HUDEP-2 (cell line): ENCODE data around the gene NT5C.

Experiments used
- DNase-seq, 76 experiments: peaks; one replicate each; lab custom pipeline; 2025; ENCODE audit not compliant: unreplicated experiment in 76 of 76; lab: John Stamatoyannopoulos, UW

The NT5C gene

DNA sequence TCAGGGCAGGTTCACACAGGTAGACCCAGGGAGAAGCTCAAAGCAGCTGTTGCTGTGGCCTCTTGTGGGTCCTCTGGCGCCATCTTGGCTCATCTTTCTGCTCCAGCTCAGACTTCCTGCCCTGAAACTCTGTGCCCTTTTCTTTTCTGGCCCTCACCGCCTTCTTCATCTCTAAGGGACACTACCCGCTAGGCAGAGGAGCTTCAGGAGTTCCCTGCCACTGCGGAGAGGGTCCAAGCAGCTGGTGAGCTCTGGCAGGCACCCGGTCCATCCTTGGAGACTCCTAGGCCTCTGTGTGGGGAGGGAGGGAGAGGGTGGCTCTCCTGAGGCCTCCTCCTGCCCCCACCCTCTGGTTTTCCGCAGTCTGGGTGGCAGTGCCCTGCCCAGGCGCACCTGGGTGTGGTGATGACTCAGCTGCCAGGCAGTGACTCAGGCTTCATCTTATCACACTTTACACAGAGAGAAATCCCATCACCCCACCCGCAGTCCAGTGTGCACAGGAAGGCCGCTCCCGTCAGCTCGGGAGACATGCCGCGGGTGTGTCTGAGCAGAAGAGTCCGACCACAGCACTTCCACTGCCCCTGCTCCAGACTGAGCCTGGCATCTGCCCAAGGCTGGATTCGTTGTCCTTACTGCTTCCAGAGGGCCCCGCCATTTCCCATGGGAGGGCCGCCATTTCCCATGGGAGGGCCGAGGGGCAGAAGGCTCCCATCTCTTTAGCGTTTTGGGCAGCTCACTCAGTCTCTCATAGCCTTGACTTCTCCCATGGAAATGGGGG, 7.3 kb downstream of the NT5C start:
- DNase-seq, result peak; percentile 64 to 98 (median 94)

DNA sequence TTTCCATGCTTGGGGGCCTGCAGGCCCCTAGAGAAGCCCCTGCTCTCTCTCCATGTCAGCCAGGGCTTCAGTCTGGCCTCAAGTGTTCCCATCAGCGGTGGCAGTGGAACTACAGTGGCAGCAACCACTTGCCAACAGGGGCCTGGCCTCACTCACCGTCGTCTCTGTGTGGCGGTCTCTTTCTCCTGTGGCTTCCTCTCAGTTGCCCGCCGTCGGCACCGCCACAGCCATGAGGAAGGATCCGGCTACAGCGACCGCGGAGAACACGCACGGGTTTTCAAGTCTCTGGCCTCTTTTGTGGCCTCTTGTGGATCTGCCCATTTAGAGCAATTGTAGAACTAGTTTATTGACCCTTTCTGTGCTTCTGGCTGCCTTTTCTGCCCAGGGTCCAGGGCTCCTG, 13.2 kb downstream of the NT5C start:
- DNase-seq, result no peak

DNA sequence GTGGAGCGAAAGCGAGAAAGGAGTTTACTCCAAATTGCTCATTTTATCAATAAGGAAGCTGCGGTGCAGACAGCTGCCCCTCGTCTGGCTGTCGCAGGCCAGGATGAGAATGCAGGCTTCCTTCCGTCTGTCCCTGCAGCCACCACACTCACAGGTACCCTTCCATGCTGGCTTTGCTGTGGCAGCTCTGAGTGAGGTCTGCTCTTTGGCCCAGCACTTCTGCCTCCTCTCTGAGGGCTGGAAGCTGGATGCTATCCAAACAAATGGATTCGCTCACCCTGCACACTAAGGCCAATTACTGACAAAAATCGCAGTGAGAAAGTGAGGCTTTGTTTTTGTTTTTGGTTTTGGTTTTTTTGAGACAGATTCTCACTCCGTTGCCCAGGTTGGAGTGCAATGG, 14.8 kb downstream of the NT5C start:
- no peak for DNase-seq

DNA sequence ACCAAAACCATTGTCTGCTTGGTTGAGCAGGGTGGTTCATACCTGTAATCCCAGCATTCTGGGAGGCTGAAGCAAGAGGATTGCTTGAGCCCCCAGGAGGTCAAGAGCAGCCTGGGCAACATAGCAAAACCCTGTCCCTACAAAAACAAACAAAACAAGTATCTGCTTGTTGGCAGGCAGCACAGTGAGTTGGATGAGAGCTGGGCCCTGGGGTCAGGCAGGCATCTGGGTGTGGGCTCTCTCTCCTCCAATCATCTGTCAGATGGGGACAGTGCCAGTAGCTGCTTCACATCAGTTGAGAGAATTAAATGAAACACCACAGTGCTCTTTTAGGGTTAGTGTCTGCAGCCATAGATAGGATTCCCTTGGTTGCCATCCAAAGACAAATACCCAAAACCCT, 16.0 kb downstream of the NT5C start:
- peak in 63 of 76 experiments; percentile 12 to 76 (median 46) for DNase-seq

DNA sequence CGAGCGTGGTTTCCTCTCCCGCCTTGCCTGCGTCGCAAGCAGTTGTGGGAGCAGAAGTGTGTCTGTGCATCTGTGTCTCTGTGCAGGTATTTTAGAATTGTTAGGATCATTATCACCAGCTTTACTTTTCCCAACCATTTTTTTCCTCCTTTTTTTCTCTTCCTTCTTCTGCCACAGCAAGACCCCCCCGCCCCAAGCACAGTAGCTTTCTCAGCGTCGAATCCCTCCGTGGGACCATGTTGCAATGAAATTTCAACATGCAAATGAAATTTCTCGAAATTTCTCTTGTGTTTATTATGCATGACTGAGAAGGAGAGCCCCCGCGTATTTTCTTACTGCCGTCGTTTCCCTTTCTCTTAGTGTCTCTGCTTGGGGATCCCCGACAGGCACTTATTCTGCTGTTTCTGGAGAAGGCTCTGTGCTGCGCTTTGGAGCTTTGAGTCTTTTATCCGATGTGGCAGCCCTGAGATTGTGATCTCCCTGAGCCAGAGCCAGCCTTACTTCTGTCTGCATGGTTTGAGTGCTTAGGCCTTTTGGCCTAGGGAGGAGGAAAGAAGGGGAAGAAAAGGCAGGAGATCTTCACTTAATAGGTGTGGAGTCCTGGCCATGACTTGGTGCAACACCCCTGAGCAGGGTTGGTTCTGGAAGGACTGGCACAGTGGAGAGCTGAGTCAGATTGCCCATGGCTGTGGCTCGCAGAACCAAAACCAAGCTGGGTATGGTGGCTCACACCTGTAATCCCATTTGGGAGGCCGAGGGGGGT, 16.8 kb downstream of the NT5C start:
- peak in 30 of 76 experiments; percentile 5 to 48 (median 25) for DNase-seq

DNA sequence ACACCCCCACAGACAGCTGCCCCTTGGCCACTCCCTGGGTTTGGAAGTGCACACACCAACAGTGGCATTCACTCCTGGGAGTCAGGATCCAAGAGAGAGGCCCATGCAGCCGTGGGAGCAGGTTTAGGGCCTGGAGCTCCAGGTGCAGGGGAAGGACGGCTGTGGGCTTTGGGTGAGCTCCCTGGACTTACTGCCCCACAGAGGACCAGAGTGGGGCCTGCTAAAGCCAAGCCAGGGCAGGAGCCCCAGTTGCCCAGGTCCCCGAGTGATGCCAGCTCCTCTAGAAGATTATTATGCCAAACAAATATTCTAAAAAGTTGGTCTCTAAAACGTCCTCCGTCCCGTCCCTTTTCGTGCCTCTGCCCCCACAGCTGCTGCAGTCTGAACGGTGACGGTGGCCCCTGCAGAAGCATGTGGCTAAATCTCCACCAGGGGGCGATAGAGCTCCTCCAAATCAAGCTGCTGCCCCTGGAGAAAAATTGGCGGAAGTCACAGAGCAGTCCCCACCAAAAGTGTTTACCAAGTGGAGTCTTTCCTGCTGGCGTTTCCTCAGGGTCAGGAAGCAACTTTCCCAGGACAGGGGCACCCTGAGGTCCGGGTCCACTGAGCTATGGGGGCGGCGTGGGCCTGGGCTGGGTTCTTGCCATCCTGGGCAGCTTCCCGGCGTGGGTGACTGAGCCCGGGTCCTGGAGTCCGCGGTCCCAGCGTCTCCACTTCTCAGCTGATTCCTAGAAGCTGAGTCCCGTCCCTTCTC, 17.6 kb downstream of the NT5C start:
- DNase-seq, result peak in 73 of 76 experiments; percentile 44 to 96 (median 83)

DNA sequence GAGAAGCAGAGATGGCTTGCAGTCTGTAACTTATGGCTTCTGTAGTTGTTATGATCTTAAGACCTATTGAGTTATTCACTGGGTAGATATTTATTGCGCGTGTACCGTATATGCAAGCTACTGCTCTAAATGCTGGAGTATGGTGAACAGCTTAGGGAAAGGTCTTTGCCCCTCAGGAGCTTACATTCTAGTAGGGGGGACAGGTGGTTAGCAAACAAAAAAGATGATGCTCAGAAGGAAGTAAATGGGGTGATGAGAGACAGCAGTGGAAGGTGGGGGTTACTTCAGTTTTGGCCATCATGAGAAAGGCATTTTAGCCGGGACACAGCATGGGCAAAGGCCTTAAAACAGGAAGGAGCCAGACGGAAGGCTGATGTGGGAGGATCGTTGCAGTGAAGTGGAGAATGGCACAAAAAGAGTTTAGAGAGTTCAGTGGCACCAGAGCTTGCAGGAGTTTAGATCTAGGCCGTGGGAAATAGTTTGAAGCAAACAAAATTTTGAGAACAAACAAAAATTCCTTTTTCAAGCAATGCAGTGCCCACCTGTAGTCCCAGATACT, 19.7 kb downstream of the NT5C start:
- DNase-seq, result no peak

DNA sequence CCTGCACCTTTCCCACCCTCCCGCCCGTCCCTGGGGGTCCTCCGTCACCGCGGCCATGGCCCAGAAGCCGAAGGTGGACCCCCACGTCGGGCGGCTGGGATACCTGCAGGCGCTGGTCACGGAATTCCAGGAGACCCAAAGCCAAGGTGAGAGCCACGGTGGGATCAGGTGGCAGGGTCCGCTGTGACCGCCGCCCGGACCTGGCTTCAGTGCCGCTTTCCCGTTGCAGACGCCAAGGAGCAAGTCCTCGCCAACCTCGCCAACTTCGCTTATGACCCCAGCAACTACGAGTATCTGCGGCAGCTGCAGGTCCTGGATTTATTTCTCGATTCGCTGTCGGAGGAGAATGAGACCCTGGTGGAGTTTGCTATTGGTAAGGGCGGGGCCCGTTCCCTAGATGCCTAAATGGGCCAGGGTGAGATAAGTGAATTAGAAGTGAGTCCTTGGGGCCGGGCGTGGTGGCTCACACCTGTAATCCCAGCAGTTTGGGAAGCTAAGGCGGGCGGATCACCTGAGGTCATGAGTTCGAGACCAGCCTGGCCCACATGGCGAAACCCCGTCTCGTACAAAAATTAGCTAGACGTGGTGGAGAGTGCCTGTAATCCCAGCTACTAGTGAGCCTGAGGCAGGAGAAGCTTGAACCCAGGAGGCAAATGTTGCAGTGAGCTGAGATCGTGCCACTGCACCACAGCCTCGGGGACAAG, 21.2 kb downstream of the NT5C start:
- DNase-seq, result peak in 1 of 76 experiments; percentile 13

DNA sequence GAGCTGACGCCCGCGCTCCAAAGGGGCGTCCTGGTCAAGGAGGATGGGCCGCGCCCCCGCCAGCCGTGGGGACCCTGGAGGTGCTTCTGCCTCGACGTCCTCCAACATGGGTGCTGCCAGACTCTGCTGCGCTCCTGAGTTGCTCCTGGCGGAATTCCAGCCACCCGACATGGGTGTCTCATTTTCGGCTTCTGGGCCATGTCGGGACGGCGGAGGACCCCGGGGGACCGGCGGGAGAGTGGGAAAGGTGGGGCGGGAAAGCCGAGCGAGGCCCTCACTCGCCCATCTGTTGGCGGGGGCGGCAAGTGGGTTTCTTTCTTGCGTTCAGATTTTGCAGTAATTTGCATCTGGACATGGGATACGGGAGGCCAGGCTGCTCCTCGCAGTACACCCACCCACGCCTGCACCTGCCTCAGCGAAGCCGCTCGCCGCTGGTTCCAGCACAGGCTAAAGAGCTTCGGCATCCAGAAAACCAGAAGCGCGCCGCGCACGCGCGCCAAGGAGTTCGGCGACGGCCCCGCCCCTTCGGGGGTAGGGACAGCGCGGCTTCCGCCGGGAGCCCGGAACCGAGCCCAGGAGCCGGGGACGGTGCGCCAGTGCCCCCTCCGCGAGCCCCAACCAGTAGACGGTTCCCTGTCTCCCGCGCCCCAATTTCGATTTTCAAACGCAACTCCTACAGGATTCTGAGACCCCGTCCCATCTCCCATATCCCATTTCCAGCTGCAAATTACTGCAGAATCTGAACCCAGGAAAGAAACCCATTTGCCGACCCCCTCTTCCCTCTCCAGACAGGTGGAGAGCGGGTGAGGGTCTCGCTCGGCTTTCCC, 21.9 kb downstream of the NT5C start, which contains the start of gene ARMC7:
Gene ARMC7, plus strand, starts transcription at position 563 of the 827 bp plus-strand sequence. CDS start 320 bp downstream, outside the sequence.
- peak in 72 of 76 experiments; percentile 16 to 93 (median 77) for DNase-seq

DNA sequence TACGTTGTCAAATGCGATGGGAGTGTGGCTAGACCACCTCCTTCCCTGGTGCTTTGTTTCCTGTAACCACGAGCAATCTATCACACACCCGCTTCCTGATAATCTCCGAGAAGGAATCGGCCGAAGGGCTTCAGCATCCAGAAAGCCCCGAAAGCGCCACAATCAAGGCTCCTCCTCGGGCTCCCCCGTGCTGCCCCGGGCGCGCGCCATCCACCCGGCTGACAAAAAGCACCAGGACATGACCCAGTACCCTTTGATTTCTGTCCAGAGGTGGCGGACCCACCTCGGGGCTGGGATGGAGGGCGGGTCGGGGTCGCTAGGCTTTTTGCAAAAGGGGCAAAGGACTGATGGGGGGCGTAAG, 22.5 kb downstream of the NT5C start:
- no peak for DNase-seq

DNA sequence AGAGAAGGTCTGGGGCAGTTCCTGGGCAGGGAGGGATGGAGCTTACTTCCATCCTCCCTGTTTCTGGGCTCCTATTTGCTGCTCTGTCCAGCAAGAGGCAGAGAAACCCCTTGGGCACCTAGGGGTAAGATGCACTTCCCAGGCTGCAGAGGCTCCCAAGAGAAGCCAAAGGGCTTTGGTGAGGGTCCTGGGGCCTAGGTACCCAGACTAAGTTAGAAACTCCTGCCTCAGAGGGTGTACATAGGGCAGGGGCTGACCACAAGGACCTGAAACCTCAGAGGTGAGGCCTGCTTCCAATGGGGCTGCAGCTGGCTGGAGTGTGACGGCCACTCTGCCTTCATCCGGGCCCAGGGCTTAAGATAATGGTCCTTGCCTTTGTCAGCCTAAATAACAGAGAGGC, 23.3 kb downstream of the NT5C start:
- DNase-seq, result no peak

DNA sequence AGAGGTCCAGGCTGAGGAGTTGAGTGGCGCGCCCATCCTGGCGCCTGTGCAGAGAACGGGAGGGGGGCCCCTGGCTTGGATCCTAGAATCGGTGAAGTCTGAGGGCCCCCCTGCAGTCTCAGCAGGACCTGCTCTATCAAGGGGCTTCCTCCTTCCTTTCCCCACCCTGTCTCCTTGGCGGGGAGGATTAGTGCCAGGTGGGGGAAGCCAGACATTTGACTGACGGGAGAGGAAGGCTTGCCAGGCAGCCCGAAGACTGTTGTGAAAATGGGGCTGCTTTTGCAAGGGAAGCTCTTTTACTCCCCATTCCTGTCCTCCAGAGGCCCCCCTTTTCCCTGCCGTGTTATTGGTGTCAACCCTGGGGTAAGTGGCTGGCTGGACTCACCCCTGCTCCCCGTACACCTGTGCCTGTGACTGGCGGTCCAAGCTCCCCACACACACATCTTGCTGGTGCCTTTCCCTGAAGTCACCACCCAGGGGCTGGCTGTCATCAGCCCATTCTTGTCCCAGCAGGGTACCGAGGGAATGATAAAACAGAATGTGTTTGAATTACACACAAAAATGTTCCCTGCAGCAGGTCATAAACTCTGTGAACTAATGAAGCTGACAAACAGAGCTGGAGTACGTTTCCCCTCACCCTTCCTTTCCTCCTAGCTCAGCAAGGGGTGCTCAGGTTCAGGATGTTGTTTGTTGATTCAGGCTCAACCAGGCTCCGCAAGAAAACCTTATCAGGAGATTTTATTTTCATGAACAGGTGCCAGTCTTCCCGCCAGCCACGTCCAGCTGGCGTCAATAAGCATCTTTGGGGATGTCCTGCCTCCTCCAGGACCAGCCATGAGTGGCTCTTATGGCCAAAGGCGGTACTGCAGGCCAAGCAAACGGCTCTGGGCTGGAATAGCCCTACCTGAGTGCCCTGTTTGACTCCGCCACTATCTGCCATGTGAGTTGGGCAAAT, 26.1 kb downstream of the NT5C start:
- peak in 42 of 76 experiments; percentile 6 to 63 (median 32) for DNase-seq

DNA sequence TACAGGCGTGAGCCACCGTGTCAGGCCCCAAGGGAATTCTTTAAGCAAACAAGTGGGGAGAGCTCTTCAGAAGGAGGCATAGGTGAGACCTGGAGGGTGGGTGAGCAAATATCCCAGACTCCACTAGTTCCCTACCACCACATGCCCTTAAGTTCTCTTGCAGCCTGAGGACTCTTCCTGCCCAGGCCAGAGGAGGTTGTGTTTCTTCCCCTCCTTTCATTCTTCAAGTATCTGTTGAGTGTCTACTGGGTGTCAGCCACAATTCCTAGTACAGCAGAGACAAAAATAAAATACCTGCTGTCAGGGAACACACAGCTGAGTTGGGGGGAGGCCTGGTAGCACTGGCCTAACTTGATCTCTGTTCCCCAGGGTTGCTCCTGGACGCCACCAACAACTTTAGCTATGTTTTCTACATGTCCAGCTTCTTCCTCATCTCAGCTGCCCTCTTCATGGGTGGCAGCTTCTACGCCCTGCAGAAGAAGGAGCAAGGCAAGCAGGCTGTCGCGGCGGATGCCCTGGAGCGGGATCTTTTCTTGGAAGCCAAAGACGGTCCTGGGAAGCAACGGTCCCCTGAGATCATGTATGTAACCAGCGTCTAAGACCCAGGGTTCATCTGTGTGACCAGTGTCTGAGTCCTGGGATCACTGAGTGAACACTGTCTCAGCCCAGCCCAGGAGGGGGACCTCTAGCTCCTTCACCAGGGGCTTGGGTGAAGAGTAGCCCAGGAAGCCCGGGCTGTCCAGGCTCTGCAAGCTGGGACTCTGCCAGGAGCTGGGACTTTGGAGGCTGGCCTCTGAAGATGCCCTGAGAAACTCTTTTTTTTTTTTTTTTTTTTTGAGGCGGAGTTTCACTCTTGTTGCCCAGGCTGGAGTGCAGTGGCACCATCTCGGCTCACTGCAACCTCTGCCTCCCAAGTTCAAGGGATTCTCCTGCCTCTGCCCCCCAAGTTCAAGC, 27.7 kb downstream of the NT5C start:
- no peak for DNase-seq

DNA sequence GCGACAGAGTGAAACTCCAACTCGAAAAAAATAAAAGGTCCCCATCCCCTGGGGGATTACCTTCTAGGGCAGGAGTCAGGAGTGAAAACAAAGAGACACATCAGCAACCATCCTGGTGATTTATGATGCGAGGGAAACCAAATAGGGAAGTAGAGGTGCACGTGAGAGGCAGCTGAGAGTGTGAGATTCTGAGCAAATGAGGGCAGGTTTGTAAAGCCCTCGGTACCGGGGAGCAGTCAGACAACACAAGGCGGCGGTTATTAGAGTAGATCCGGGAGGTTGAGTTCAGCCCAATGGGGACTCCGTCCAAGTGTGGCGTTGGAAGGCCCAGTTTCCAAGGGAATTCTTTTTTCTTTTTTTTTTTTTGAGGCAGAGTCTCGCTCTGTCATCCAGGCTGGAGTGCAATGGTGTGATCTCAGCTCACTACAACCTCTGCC, 29.1 kb downstream of the NT5C start:
- DNase-seq, result no peak

DNA sequence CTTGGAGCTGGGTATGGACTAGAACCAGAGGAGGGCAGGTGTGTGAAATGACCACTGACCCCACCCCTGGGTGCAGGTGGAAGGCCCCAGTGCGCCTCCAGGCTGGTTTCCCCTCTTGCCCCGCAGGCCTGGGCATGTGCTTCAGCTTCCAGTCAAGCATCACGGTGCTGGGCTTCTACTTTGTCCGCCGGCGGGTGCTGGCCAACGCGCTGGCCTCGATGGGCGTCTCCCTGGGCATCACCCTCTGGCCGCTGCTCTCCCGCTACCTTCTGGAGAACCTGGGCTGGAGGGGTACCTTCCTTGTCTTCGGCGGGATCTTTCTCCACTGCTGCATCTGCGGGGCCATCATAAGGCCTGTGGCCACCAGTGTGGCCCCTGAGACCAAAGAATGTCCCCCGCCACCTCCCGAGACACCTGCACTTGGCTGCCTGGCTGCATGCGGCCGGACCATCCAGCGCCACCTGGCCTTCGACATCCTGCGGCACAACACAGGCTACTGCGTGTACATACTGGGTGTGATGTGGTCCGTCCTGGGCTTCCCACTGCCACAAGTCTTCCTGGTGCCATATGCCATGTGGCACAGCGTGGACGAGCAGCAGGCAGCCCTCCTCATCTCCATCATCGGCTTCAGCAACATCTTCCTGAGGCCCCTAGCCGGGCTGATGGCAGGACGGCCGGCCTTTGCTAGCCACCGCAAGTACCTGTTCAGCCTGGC, 31.5 kb downstream of the NT5C start:
- DNase-seq, result no peak

DNA sequence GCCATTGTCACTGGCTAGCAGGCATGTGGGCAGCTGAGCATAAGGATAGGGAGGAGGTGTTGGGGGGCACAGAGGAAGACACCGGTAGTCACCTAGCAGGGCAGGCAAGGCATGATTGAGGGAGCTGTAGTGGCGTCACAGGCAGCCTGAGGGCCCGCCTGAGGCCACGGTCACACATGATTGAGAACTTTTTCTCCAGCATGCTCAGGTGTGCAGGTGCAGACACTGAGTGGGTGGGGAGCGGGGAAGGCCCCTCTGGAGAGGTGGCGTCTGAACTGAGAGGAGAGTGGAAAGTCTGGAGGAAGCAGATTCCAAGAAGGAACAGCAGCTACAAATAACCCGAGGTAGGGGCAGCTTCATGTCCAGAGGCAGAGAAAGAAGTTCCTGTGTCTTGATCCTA, 32.7 kb downstream of the NT5C start:
- DNase-seq, result no peak
